ENCODE data around the gene NLRC3.
A peak's percentile ranks its signal among the peaks of the same experiment; 100 is the strongest.
"Not testable (repeated sequence)": the region's sequence is repeated elsewhere in the genome, so short reads cannot be mapped to it uniquely, and the experiment has no call there.

The NLRC3 gene

GRCh38 chr16:3501412-3501761 is 75.8 kb downstream of the NLRC3 start:
- CTCF ChIA-PET: interaction anchor here (0.7 kb wide), 1 partner anchor 105 kb away, joined by 3 read pairs; no protein-coding TSS in a partner anchor
- H3K27ac ChIP-seq (ENCODE audit: extremely low read depth, low read depth, low read length): peak overlapping the region; percentile 35; the same call in 1 of the 2 replicates
- 0 out of 2 replicates have a peak, but pooled peaks have one; percentile 2 for TF ChIP-seq ZNF335 (tag by site-specific recombination; conservative IDR thresholded peaks at IDR 0.05)
- H3K4me3 ChIP-seq (ENCODE audit: low read depth, low read length): peak overlapping the region; percentile 85
- H3K4me1 ChIP-seq (ENCODE audit: control insufficient read depth, insufficient read depth, low read length); H3K9me3 ChIP-seq (ENCODE audit: control insufficient read depth, insufficient read depth, low read depth, low read length): not testable (repeated sequence)
- H3K36me3 ChIP-seq (ENCODE audit: control insufficient read depth in 2 of 2, insufficient read depth in 1 of 2, low read length in 2 of 2): peaks cover 8 to 13% of the 10 kb centered on the region in 2 experiments; a peak in 2 of 3 replicates
- POLR2A ChIA-PET: interaction anchor here (1.2 to 1.3 kb wide), 2 partner anchors 57 to 100 kb away, joined by 3 read pairs; partner anchors contain the start of genes NAA60 and ZNF174

DNA sequence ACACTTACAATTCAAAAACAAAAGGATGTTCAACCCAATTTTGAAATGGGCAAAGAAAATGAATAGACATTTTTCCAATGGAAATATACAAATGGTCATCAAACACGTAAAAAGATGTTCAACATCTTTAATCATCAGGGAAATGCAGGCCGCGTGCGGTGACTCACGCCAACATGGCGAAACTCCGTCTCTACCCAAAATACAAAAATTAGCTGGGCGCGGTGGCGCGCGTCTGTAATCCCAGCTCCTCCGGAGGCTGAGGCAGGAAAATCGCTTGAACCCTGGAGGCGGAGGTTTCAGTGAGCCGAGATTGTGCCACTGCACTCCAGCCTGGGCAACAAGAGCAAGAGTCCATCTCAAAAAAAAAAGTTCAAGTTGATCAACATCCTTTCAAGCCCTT is 78.2 kb downstream of the NLRC3 start:
- Histone ChIP-seq H3K4me3 (ENCODE audit: low read depth, low read length) (no peak overlapping the region), H3K27ac (ENCODE audit: extremely low read depth, low read depth, low read length) (no peak overlapping the region), H3K4me1 (ENCODE audit: control insufficient read depth, insufficient read depth, low read length) (no peaks in the 10 kb centered on the region), H3K36me3 (ENCODE audit: control insufficient read depth in 2 of 2, insufficient read depth in 1 of 2, low read length in 2 of 2) (no peaks in the 10 kb centered on the region; a peak in 1 of 3 replicates), H3K9me3 (ENCODE audit: control insufficient read depth, insufficient read depth, low read depth, low read length) (no peaks in the 10 kb centered on the region)
- ChIA-PET CTCF (interaction anchor here (0.6 to 1.5 kb wide), 4 partner anchors 12 to 212 kb away, joined by 3 to 4 read pairs (median 4); no protein-coding TSS in a partner anchor), POLR2A (no interaction called here)
- TF ChIP-seq ZNF214 (tag by site-specific recombination; IDR thresholded peaks at IDR 0.05; ENCODE audit: borderline replicate concordance) (no peak), ZNF221 (tag by site-specific recombination; IDR thresholded peaks at IDR 0.05; ENCODE audit: borderline replicate concordance) (no peak), ZNF530 (tag by site-specific recombination; IDR thresholded peaks at IDR 0.05; ENCODE audit: low read depth) (no peak), MEIS1 (CRISPR knock-in tag; IDR thresholded peaks at IDR 0.05; ENCODE audit: borderline replicate concordance) (no peak), ZNF335 (tag by site-specific recombination; conservative IDR thresholded peaks at IDR 0.05) (no peak), ZNF596 (tag by site-specific recombination; IDR thresholded peaks at IDR 0.05) (no peak), ZNF549 (tag by site-specific recombination; IDR thresholded peaks at IDR 0.05) (no peak)
- TF ChIP-seq, protein P1, sequence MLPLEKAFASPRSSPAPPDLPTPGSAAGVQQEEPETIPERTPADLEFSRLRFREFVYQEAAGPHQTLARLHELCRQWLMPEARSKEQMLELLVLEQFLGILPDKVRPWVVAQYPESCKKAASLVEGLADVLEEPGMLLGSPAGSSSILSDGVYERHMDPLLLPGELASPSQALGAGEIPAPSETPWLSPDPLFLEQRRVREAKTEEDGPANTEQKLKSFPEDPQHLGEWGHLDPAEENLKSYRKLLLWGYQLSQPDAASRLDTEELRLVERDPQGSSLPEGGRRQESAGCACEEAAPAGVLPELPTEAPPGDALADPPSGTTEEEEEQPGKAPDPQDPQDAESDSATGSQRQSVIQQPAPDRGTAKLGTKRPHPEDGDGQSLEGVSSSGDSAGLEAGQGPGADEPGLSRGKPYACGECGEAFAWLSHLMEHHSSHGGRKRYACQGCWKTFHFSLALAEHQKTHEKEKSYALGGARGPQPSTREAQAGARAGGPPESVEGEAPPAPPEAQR (tag by site-specific recombination; IDR thresholded peaks at IDR 0.05): no peak

- Histone ChIP-seq H3K4me1 (ENCODE audit: control insufficient read depth, insufficient read depth, low read length) (no peaks in the 10 kb centered on the region), H3K36me3 (ENCODE audit: control insufficient read depth in 2 of 2, insufficient read depth in 1 of 2, low read length in 2 of 2) (no peaks in the 10 kb centered on the region), H3K9me3 (ENCODE audit: control insufficient read depth, insufficient read depth, low read depth, low read length) (no peaks in the 10 kb centered on the region), H3K4me3 (ENCODE audit: low read depth, low read length) (no peak overlapping the region), H3K27ac (ENCODE audit: extremely low read depth, low read depth, low read length) (no peak overlapping the region)
- ChIA-PET CTCF (no interaction called here), POLR2A (no interaction called here)
- TF ChIP-seq ZNF174 (tag by site-specific recombination; IDR thresholded peaks at IDR 0.05) (no peak), ZNF239 (tag by site-specific recombination; IDR thresholded peaks at IDR 0.05) (no peak), BCL11B (tag by site-specific recombination; IDR thresholded peaks at IDR 0.05; ENCODE audit: low read depth) (no peak), ZNF548 (tag by site-specific recombination; IDR thresholded peaks at IDR 0.05) (no peak), OSR2 (tag by site-specific recombination; IDR thresholded peaks at IDR 0.05) (no peak), ZNF571 (tag by site-specific recombination; IDR thresholded peaks at IDR 0.05) (no peak), MYNN (tag by site-specific recombination; IDR thresholded peaks at IDR 0.05; ENCODE audit: borderline replicate concordance) (no peak)
- TF ChIP-seq, protein P2, sequence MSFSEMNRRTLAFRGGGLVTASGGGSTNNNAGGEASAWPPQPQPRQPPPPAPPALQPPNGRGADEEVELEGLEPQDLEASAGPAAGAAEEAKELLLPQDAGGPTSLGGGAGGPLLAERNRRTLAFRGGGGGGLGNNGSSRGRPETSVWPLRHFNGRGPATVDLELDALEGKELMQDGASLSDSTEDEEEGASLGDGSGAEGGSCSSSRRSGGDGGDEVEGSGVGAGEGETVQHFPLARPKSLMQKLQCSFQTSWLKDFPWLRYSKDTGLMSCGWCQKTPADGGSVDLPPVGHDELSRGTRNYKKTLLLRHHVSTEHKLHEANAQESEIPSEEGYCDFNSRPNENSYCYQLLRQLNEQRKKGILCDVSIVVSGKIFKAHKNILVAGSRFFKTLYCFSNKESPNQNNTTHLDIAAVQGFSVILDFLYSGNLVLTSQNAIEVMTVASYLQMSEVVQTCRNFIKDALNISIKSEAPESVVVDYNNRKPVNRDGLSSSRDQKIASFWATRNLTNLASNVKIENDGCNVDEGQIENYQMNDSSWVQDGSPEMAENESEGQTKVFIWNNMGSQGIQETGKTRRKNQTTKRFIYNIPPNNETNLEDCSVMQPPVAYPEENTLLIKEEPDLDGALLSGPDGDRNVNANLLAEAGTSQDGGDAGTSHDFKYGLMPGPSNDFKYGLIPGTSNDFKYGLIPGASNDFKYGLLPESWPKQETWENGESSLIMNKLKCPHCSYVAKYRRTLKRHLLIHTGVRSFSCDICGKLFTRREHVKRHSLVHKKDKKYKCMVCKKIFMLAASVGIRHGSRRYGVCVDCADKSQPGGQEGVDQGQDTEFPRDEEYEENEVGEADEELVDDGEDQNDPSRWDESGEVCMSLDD (tag by site-specific recombination; IDR thresholded peaks at IDR 0.05): no peak
- TF ChIP-seq, protein P3, sequence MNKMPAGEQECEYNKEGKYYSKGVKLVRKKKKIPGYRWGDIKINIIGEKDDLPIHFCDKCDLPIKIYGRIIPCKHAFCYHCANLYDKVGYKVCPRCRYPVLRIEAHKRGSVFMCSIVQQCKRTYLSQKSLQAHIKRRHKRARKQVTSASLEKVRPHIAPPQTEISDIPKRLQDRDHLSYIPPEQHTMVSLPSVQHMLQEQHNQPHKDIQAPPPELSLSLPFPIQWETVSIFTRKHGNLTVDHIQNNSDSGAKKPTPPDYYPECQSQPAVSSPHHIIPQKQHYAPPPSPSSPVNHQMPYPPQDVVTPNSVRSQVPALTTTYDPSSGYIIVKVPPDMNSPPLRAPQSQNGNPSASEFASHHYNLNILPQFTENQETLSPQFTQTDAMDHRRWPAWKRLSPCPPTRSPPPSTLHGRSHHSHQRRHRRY (tag by site-specific recombination; IDR thresholded peaks at IDR 0.05): no peak
- TF ChIP-seq, protein P1 (tag by site-specific recombination; IDR thresholded peaks at IDR 0.05): no peak
- TF ChIP-seq, protein P4, sequence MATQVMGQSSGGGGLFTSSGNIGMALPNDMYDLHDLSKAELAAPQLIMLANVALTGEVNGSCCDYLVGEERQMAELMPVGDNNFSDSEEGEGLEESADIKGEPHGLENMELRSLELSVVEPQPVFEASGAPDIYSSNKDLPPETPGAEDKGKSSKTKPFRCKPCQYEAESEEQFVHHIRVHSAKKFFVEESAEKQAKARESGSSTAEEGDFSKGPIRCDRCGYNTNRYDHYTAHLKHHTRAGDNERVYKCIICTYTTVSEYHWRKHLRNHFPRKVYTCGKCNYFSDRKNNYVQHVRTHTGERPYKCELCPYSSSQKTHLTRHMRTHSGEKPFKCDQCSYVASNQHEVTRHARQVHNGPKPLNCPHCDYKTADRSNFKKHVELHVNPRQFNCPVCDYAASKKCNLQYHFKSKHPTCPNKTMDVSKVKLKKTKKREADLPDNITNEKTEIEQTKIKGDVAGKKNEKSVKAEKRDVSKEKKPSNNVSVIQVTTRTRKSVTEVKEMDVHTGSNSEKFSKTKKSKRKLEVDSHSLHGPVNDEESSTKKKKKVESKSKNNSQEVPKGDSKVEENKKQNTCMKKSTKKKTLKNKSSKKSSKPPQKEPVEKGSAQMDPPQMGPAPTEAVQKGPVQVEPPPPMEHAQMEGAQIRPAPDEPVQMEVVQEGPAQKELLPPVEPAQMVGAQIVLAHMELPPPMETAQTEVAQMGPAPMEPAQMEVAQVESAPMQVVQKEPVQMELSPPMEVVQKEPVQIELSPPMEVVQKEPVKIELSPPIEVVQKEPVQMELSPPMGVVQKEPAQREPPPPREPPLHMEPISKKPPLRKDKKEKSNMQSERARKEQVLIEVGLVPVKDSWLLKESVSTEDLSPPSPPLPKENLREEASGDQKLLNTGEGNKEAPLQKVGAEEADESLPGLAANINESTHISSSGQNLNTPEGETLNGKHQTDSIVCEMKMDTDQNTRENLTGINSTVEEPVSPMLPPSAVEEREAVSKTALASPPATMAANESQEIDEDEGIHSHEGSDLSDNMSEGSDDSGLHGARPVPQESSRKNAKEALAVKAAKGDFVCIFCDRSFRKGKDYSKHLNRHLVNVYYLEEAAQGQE (tag by site-specific recombination; IDR thresholded peaks at IDR 0.05): no peak
Measured at GRCh38 chr16:3497771-3498170, 79.4 kb downstream of the NLRC3 start.
